Peyer's patch (tissue), 4 donors: Measurements from ENCODE around the gene SZRD1. TPM values are rescaled to one million over a fixed set of nuclear protein-coding genes. Genes with fewer than 3 reads are reported as not detected.

ENCODE experiments used
- DNase-seq, 3 donors: peaks; one replicate each; pipeline ENCODE4 v3.0.0-alpha.2; 2017 to 2019
- H3K27ac ChIP-seq, 4 donors: fragments of 200-600 bp; sonication (generic); one replicate each; pipeline ENCODE4 v1.5.1; 2016 to 2019
- H3K27me3 ChIP-seq, 2 donors: fragments of 200-600 bp; sonication (generic); one replicate each; pipeline ENCODE4 v1.5.1; 2019
- H3K36me3 ChIP-seq, 3 donors: fragments of 200-600 bp; sonication (generic); one replicate each; pipeline ENCODE4 v1.5.1; 2016 to 2019
- H3K4me1 ChIP-seq, 4 donors: fragments of 200-600 bp; sonication (generic); one replicate each; pipeline ENCODE4 v1.5.1; 2016 to 2019
- H3K4me3 ChIP-seq, 4 donors: fragments of 200-600 bp; sonication (generic); 1 replicate in 3 of 4; 2 replicates in 1 of 4; pipeline ENCODE4 v1.5.1; 2016 to 2019; ENCODE audit warnings: mild to moderate bottlenecking in 1 of 4
- H3K9me3 ChIP-seq, 4 donors: fragments of 200-600 bp; sonication (generic); one replicate each; pipeline ENCODE4 v1.5.1; 2016 to 2019; ENCODE audit warnings: mild to moderate bottlenecking in 1 of 4
- CTCF ChIP-seq, 6 experiments: fragments of 450-650 bp in 4 of 6; fragments of 200-600 bp in 2 of 6; sonication (generic) in 1 of 6; IDR thresholded peaks; one replicate each; pipeline ENCODE4 v1.5.1; 2017 to 2019; ENCODE audit warnings: antibody characterized with exemption in 6 of 6, mild to moderate bottlenecking in 3 of 6, moderate library complexity in 1 of 6
- POLR2A ChIP-seq, 2 donors: fragments of 450-650 bp; IDR thresholded peaks; one replicate each; pipeline ENCODE4 v1.5.1; 2017; ENCODE audit warnings: antibody characterized with exemption in 2 of 2, mild to moderate bottlenecking in 2 of 2, moderate library complexity in 2 of 2
- total RNA-seq, 4 donors: library from RNA; depleted of rRNA; stranded (reverse); fragments of >200 nt; gene quantifications; one replicate each; pipeline ENCODE4 v1.1.0, GENCODE V29; 2016

SZRD1 gene
- total RNA-seq, 4 donors from 2014 or later, result 52.0 to 59.5 (median 57.4) TPM

DNA sequence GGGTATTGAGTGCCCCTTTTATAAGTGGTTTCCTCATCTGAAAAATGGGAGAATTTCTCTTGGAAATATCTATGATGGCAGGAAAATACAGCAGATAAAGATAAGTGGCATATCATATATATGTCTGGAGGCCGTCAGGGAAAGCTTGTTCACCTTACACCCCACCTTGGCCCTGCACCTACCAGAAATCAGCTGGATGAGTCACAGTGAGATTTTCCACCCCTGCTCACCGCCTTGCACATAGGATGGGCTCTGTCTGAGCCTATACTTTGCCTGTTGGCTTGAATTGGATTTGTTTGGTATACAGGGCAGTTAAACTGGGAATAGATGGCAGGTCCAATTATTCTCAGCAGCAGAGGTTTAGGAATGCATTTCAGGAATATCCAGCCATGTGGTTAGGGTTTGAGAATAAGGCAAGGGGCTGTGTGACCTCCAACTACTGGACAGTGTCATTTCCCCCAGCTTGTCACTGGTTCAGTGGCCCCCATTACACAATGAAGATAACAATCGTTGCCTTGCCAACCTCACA is 70.0 kb downstream of the SZRD1 start, which contains the start of gene SPATA21:
Gene SPATA21 (minus strand): TSS at position 479 of the 529 bp plus-strand sequence. CDS start 6,053 bp downstream, outside the sequence.
- H3K9me3 ChIP-seq, result no peaks in the 10 kb centered on the region
- TF ChIP-seq POLR2A (IDR thresholded peaks at IDR 0.05), result no peak
- TF ChIP-seq CTCF (IDR thresholded peaks at IDR 0.05), result no peak
- H3K27me3 ChIP-seq, result no peaks in the 10 kb centered on the region

DNA sequence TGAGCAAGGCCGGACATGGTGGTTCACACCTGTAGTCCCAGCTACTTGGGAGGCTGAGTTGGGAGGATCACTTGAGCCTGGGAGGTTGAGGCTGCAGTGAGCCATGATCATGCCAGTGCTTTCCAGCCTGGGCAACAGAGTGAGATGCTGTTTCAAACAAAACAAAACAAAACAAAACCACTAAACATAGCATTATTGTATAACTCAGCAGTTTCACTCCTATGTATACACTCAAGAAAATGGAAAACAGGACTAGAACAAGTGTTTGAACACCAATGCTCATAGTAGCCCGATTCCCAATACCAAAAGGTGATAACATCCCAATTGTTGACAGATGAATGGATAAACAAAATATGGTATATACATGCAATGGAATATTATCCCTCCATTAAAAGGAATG is 71.5 kb downstream of the SZRD1 start:
- no peak overlapping the region for H3K27ac ChIP-seq
- no peak for DNase-seq
- H3K4me3 ChIP-seq, result no peak overlapping the region
- peaks cover 0 to 18% (median 5%) of the 10 kb centered on the region in 4 donors for H3K4me1 ChIP-seq
- no peaks in the 10 kb centered on the region for H3K27me3 ChIP-seq
- TF ChIP-seq POLR2A (IDR thresholded peaks at IDR 0.05) (no peak), CTCF (IDR thresholded peaks at IDR 0.05) (no peak)
- peaks cover 0 to under 1% (median 0%) of the 10 kb centered on the region in 3 donors for H3K36me3 ChIP-seq
- H3K9me3 ChIP-seq, result no peaks in the 10 kb centered on the region

More for the DNA sequence above, 70.0 kb downstream of the SZRD1 start, which contains the start of gene SPATA21:
- Histone ChIP-seq H3K4me1 (peaks cover 0 to 11% (median 6%) of the 10 kb centered on the region in 4 donors), H3K4me3 (no peak within 1 kb of the TSS), H3K36me3 (no peaks in the 10 kb centered on the region), H3K27ac (no peak within 1 kb of the TSS)
- DNase-seq, result no peak

DNA sequence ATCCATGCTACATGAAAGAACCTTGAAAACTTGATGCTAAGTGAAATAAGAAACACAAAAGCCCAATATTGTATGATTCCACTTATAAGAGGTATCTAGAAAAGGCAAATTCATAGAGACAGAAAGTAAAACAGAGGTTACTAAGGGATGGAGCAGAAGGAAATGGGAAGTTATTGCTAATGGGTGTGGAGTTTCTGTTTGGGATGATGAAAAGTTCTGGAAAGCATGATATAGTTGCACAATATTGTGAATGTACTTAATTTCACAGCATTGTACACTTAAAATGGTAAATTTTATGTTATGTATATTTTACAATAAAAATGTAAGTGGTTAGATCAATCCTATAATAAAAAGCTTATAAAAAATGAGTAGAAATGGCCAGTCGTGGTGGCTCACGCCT is 71.9 kb downstream of the SZRD1 start:
- no peak for TF ChIP-seq CTCF (IDR thresholded peaks at IDR 0.05)
- no peak for TF ChIP-seq POLR2A (IDR thresholded peaks at IDR 0.05)
- Histone ChIP-seq H3K9me3 (no peaks in the 10 kb centered on the region), H3K27me3 (no peaks in the 10 kb centered on the region)

DNA sequence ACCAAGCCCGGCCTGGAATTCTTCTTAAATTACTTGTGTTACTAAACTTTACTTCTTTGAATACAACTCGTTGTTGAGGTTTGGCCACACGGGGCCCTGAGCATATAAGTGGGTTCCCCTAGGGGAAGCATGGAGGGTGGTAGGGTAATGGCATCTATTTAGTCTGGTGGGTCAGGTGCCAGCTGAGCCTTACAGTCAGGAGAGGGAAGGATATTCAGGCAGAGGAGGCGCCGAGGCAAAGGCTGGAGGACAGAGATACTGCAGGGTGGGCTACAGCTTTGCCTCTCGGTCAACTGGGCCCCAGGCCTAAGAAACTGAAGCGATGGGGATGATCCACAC is 73.1 kb downstream of the SZRD1 start:
- H3K36me3 ChIP-seq, result peaks cover 0 to 16% (median 0%) of the 10 kb centered on the region in 3 donors
- TF ChIP-seq CTCF (IDR thresholded peaks at IDR 0.05) (no peak), POLR2A (IDR thresholded peaks at IDR 0.05) (no peak)
- H3K27me3 ChIP-seq, result no peaks in the 10 kb centered on the region
- H3K4me1 ChIP-seq, result peaks cover 0 to 18% (median 5%) of the 10 kb centered on the region in 4 donors
- peak overlapping the region; percentile 72 to 97 (median 93) for H3K4me3 ChIP-seq
- H3K27ac ChIP-seq, result peak overlapping the region; percentile 78 to 92 (median 88)
- no peak for DNase-seq
- no peaks in the 10 kb centered on the region for H3K9me3 ChIP-seq

More for the DNA sequence above, 71.9 kb downstream of the SZRD1 start:
- Histone ChIP-seq H3K36me3 (peaks cover 0 to 4% (median 0%) of the 10 kb centered on the region in 3 donors), H3K4me1 (peaks cover 0 to 18% (median 5%) of the 10 kb centered on the region in 4 donors), H3K4me3 (no peak overlapping the region), H3K27ac (no peak overlapping the region)
- DNase-seq, result no peak

- peak; percentile 91 to 97 (median 93) for DNase-seq
- H3K27me3 ChIP-seq, result no peaks in the 10 kb centered on the region
- H3K4me3 ChIP-seq, result peak within 1 kb of the TSS; percentile 72 to 97 (median 93)
- peaks cover 0 to 22% (median 0%) of the 10 kb centered on the region in 3 donors for H3K36me3 ChIP-seq
- peak in 1 of 2 donors; percentile 35 for TF ChIP-seq POLR2A (IDR thresholded peaks at IDR 0.05)
- peak; percentile 81 to 94 (median 86) for TF ChIP-seq CTCF (IDR thresholded peaks at IDR 0.05)
- H3K27ac ChIP-seq, result peak within 1 kb of the TSS; percentile 78 to 92 (median 88)
- H3K9me3 ChIP-seq, result no peaks in the 10 kb centered on the region
- peaks cover 0 to 18% (median 5%) of the 10 kb centered on the region in 4 donors for H3K4me1 ChIP-seq
Observed at GRCh38 chr1:16440470-16441281, 73.6 kb downstream of the SZRD1 start, which contains the start of gene NECAP2. NECAP2 (plus strand) TSS chr1:16440724; CDS start chr1:16440762, 38 bp downstream.
